Suprapubic skin (tissue), 3 donors: ENCODE results near the gene CLDN20.

Experiments
- CTCF ChIP-seq, 2 donors: fragments of 200-600 bp in 1 of 2; fragments of 450-650 bp in 1 of 2; sonication (generic) in 1 of 2; IDR thresholded peaks; one replicate each; pipeline ENCODE4 v1.5.1; 2016 to 2019; ENCODE audit warnings: antibody characterized with exemption in 2 of 2, mild to moderate bottlenecking in 1 of 2, moderate library complexity in 1 of 2
- EP300 ChIP-seq: sonication (generic); formaldehyde crosslinking; IDR thresholded peaks from one replicate; pipeline ENCODE4 v1.6.1; 2017; ENCODE audit warnings: antibody characterized with exemption

- no peak for TF ChIP-seq CTCF (IDR thresholded peaks at IDR 0.05)
- TF ChIP-seq EP300 = no peak
Measured at GRCh38 chr6:155219299-155219698, 44.5 kb upstream of the CLDN20 start.
